ENCODE measurements around the gene SIAH1.

Gene SIAH1

DNA sequence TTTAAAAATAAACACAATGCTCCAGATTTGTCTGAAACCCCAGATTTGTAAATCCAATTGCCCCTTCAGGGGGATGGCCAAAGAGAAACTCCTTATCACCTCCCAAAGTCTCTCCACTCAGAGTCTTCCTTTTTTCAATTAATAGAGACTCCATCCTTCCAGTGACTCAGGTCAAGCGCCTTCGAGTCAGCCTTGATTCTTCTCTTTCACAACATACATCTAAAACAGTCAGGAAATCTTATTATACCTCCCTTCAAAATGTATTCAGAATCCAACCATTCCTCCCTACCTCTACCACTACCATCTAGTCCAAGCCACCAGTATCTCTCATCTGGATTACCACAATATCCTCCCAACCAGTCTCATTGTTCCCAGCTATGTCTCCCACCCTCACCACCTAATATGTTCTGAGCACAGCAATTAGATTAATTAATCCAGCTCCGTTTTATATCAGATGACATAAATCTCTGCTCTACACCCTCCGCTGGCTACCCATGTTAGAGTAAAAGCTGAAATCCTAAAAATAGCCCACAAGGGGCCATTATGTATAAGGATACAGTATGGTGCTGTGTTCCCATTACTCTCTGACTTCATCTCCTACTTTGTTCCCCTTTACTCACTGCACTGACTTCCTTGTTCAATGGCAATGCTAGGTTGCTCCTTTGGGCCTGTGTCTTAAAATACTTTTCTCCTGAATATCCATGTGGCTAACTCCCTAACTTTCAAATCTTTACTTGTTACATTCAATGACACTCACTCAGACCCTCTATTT is 11.8 kb downstream of the SIAH1 start (continued):
- TF ChIP-seq ZNF280C (tag by site-specific recombination; IDR thresholded peaks at IDR 0.05), result no peak
- TF ChIP-seq ZNF76 (tag by site-specific recombination; IDR thresholded peaks at IDR 0.05; ENCODE audit: borderline replicate concordance, low read depth), result no peak
- TF ChIP-seq, protein P1, sequence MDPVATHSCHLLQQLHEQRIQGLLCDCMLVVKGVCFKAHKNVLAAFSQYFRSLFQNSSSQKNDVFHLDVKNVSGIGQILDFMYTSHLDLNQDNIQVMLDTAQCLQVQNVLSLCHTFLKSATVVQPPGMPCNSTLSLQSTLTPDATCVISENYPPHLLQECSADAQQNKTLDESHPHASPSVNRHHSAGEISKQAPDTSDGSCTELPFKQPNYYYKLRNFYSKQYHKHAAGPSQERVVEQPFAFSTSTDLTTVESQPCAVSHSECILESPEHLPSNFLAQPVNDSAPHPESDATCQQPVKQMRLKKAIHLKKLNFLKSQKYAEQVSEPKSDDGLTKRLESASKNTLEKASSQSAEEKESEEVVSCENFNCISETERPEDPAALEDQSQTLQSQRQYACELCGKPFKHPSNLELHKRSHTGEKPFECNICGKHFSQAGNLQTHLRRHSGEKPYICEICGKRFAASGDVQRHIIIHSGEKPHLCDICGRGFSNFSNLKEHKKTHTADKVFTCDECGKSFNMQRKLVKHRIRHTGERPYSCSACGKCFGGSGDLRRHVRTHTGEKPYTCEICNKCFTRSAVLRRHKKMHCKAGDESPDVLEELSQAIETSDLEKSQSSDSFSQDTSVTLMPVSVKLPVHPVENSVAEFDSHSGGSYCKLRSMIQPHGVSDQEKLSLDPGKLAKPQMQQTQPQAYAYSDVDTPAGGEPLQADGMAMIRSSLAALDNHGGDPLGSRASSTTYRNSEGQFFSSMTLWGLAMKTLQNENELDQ (tag by site-specific recombination; IDR thresholded peaks at IDR 0.05; ENCODE audit: low read depth), result no peak
- no peak for TF ChIP-seq ZNF362 (tag by site-specific recombination; IDR thresholded peaks at IDR 0.05)
- no peak for TF ChIP-seq ZNF747 (tag by site-specific recombination; IDR thresholded peaks at IDR 0.05)
- TF ChIP-seq ZNF239 (tag by site-specific recombination; IDR thresholded peaks at IDR 0.05), result no peak
- TF ChIP-seq ZBTB7A (tag by site-specific recombination; IDR thresholded peaks at IDR 0.05; ENCODE audit: low read depth), result no peak
- TF ChIP-seq, protein P2, sequence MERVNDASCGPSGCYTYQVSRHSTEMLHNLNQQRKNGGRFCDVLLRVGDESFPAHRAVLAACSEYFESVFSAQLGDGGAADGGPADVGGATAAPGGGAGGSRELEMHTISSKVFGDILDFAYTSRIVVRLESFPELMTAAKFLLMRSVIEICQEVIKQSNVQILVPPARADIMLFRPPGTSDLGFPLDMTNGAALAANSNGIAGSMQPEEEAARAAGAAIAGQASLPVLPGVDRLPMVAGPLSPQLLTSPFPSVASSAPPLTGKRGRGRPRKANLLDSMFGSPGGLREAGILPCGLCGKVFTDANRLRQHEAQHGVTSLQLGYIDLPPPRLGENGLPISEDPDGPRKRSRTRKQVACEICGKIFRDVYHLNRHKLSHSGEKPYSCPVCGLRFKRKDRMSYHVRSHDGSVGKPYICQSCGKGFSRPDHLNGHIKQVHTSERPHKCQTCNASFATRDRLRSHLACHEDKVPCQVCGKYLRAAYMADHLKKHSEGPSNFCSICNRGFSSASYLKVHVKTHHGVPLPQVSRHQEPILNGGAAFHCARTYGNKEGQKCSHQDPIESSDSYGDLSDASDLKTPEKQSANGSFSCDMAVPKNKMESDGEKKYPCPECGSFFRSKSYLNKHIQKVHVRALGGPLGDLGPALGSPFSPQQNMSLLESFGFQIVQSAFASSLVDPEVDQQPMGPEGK (tag by site-specific recombination; IDR thresholded peaks at IDR 0.05), result no peak
- TF ChIP-seq ZNF350 (tag by site-specific recombination; IDR thresholded peaks at IDR 0.05), result no peak
- no peak for TF ChIP-seq ZNF169 (tag by site-specific recombination; IDR thresholded peaks at IDR 0.05)
- TF ChIP-seq SCRT1 (tag by site-specific recombination; IDR thresholded peaks at IDR 0.05; ENCODE audit: borderline replicate concordance), result no peak
- TF ChIP-seq SP3 (tag by site-specific recombination; IDR thresholded peaks at IDR 0.05), result no peak
- TF ChIP-seq ZNF146 (tag by site-specific recombination; IDR thresholded peaks at IDR 0.05), result no peak

GRCh38 chr16:48372744-48373143 is 12.5 kb downstream of the SIAH1 start:
- POLR2A ChIA-PET, result no interaction called here
- H3K4me3 ChIP-seq (ENCODE audit: low read depth, low read length), result no peak overlapping the region
- no peak overlapping the region for H3K27ac ChIP-seq (ENCODE audit: extremely low read depth, low read depth, low read length)
- no peaks in the 10 kb centered on the region for H3K36me3 ChIP-seq (ENCODE audit: control insufficient read depth in 2 of 2, insufficient read depth in 1 of 2, low read length in 2 of 2)
- H3K9me3 ChIP-seq (ENCODE audit: control insufficient read depth, insufficient read depth, low read depth, low read length), result no peaks in the 10 kb centered on the region
- H3K4me1 ChIP-seq (ENCODE audit: control insufficient read depth, insufficient read depth, low read length), result peaks cover 39% of the 10 kb centered on the region
- CTCF ChIA-PET, result interaction anchor here (1.0 kb wide), 1 partner anchor 16 kb away, joined by 3 read pairs; no protein-coding TSS in a partner anchor
- TF ChIP-seq, protein P3, sequence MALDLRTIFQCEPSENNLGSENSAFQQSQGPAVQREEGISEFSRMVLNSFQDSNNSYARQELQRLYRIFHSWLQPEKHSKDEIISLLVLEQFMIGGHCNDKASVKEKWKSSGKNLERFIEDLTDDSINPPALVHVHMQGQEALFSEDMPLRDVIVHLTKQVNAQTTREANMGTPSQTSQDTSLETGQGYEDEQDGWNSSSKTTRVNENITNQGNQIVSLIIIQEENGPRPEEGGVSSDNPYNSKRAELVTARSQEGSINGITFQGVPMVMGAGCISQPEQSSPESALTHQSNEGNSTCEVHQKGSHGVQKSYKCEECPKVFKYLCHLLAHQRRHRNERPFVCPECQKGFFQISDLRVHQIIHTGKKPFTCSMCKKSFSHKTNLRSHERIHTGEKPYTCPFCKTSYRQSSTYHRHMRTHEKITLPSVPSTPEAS (tag by site-specific recombination; IDR thresholded peaks at IDR 0.05), result no peak
- TF ChIP-seq, protein P4, sequence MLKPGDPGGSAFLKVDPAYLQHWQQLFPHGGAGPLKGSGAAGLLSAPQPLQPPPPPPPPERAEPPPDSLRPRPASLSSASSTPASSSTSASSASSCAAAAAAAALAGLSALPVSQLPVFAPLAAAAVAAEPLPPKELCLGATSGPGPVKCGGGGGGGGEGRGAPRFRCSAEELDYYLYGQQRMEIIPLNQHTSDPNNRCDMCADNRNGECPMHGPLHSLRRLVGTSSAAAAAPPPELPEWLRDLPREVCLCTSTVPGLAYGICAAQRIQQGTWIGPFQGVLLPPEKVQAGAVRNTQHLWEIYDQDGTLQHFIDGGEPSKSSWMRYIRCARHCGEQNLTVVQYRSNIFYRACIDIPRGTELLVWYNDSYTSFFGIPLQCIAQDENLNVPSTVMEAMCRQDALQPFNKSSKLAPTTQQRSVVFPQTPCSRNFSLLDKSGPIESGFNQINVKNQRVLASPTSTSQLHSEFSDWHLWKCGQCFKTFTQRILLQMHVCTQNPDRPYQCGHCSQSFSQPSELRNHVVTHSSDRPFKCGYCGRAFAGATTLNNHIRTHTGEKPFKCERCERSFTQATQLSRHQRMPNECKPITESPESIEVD (tag by site-specific recombination; IDR thresholded peaks at IDR 0.05), result peak; percentile 26; the same call in 1 of the 2 replicates
- TF ChIP-seq GLIS2 (tag by site-specific recombination; IDR thresholded peaks at IDR 0.05) (no peak), ZSCAN16 (tag by site-specific recombination; IDR thresholded peaks at IDR 0.05) (no peak)
